KOPT-K1 (cell line): ENCODE data around the gene ST8SIA2.

Experiments used
- H3K27ac ChIP-seq: fragments of 200-600 bp; sonication (generic); 2 replicates; pipeline ENCODE4 v1.5.1; 2016; ENCODE audit warnings: antibody characterized with exemption, mild to moderate bottlenecking, low read depth, low read length; ENCODE audit not compliant: poor library complexity, severe bottlenecking
- H3K36me3 ChIP-seq: fragments of 200-600 bp; sonication (generic); 2 replicates; pipeline ENCODE4 v1.5.1; 2017; ENCODE audit warnings: antibody characterized with exemption, mild to moderate bottlenecking, low read length, moderate library complexity; ENCODE audit not compliant: insufficient read depth
- H3K9me3 ChIP-seq: fragments of 200-600 bp; sonication (generic); 2 replicates; pipeline ENCODE4 v1.5.1; 2017; ENCODE audit warnings: antibody characterized with exemption, low read length, mild to moderate bottlenecking; ENCODE audit not compliant: insufficient read depth, poor library complexity, severe bottlenecking

ST8SIA2 gene

GRCh38 chr15:92393071-92393979, at the start of gene ST8SIA2:
Gene ST8SIA2 (plus strand): TSS chr15:92393881. CDS start chr15:92394065, 184 bp downstream.
- Histone ChIP-seq H3K36me3 (no peaks in the 10 kb centered on the region), H3K27ac (no peak within 1 kb of the TSS), H3K9me3 (no peaks in the 10 kb centered on the region)

- Histone ChIP-seq H3K36me3 (no peaks in the 10 kb centered on the region), H3K9me3 (no peaks in the 10 kb centered on the region), H3K27ac (no peak overlapping the region)
Measured at GRCh38 chr15:92343924-92344643, 49.6 kb upstream of the ST8SIA2 start.

- no peak overlapping the region for H3K27ac ChIP-seq
- no peaks in the 10 kb centered on the region for H3K9me3 ChIP-seq
- H3K36me3 ChIP-seq, result no peaks in the 10 kb centered on the region
Measured at GRCh38 chr15:92346063-92346462, 47.6 kb upstream of the ST8SIA2 start.

- H3K27ac ChIP-seq, result no peak overlapping the region
- H3K36me3 ChIP-seq, result no peaks in the 10 kb centered on the region
- no peaks in the 10 kb centered on the region for H3K9me3 ChIP-seq
Measured at GRCh38 chr15:92355307-92355706, 38.4 kb upstream of the ST8SIA2 start.

GRCh38 chr15:92361321-92362000, 32.2 kb upstream of the ST8SIA2 start:
- no peaks in the 10 kb centered on the region for H3K36me3 ChIP-seq
- no peaks in the 10 kb centered on the region for H3K9me3 ChIP-seq
- H3K27ac ChIP-seq, result no peak overlapping the region

- H3K27ac ChIP-seq, result no peak overlapping the region
- no peaks in the 10 kb centered on the region for H3K9me3 ChIP-seq
- H3K36me3 ChIP-seq, result no peaks in the 10 kb centered on the region
Measured at GRCh38 chr15:92362001-92362350, 31.7 kb upstream of the ST8SIA2 start.

- Histone ChIP-seq H3K27ac (no peak overlapping the region), H3K36me3 (no peaks in the 10 kb centered on the region), H3K9me3 (no peaks in the 10 kb centered on the region)
Measured at GRCh38 chr15:92365084-92365483, 28.6 kb upstream of the ST8SIA2 start.

GRCh38 chr15:92365906-92366305, 27.8 kb upstream of the ST8SIA2 start:
- Histone ChIP-seq H3K27ac (no peak overlapping the region), H3K36me3 (no peaks in the 10 kb centered on the region), H3K9me3 (no peaks in the 10 kb centered on the region)

GRCh38 chr15:92366381-92366780, 27.3 kb upstream of the ST8SIA2 start:
- H3K27ac ChIP-seq, result no peak overlapping the region
- H3K9me3 ChIP-seq, result no peaks in the 10 kb centered on the region
- H3K36me3 ChIP-seq, result no peaks in the 10 kb centered on the region

GRCh38 chr15:92375057-92375456, 18.6 kb upstream of the ST8SIA2 start:
- Histone ChIP-seq H3K36me3 (no peaks in the 10 kb centered on the region), H3K9me3 (no peaks in the 10 kb centered on the region), H3K27ac (no peak overlapping the region)

GRCh38 chr15:92376109-92376508, 17.6 kb upstream of the ST8SIA2 start:
- Histone ChIP-seq H3K36me3 (no peaks in the 10 kb centered on the region), H3K9me3 (no peaks in the 10 kb centered on the region), H3K27ac (no peak overlapping the region)

- no peaks in the 10 kb centered on the region for H3K9me3 ChIP-seq
- no peak overlapping the region for H3K27ac ChIP-seq
- no peaks in the 10 kb centered on the region for H3K36me3 ChIP-seq
Measured at GRCh38 chr15:92377083-92377789, 16.4 kb upstream of the ST8SIA2 start.

GRCh38 chr15:92383519-92384324, 10.0 kb upstream of the ST8SIA2 start:
- no peaks in the 10 kb centered on the region for H3K9me3 ChIP-seq

GRCh38 chr15:92384381-92384780, 9.3 kb upstream of the ST8SIA2 start:
- H3K36me3 ChIP-seq, result no peaks in the 10 kb centered on the region
- H3K27ac ChIP-seq, result no peak overlapping the region
- H3K9me3 ChIP-seq, result no peaks in the 10 kb centered on the region

More at GRCh38 chr15:92383519-92384324, 10.0 kb upstream of the ST8SIA2 start:
- no peak overlapping the region for H3K27ac ChIP-seq
- H3K36me3 ChIP-seq, result no peaks in the 10 kb centered on the region
